Activated CD8-positive, alpha-beta memory T cell treated with anti-CD3 and anti-CD28 coated beads, Interleukin-2, amount 50 U/mL, for 1 hour (primary cell): ENCODE data around the gene SPCS1.

Experiments used
- DNase-seq: peaks from one replicate; pipeline ENCODE4 v3.0.0-alpha.2; 2020; ENCODE audit errors: extremely low read depth

SPCS1 gene

DNA sequence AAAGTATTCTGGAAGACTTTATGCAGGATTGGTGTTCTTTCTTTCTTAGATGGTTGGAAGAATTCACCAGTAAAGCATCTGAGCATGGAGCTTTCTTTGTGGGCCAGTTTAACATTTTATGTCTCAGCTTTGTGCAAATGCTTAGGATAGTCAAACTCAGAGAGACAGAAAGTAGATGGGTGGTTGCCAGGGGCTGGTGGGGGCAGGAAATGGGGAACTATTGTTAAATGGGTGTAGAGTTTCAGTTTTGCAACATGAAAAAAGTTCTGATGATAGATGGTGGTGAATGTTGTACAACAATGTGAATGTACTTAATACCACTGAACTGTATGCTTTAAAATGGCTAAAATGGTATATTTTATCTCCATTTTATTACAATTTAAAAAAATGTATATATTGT, 24.8 kb downstream of the SPCS1 start:
- DNase-seq = no peak

GRCh38 chr3:52731590-52731989, 25.7 kb downstream of the SPCS1 start:
- no peak for DNase-seq

DNA sequence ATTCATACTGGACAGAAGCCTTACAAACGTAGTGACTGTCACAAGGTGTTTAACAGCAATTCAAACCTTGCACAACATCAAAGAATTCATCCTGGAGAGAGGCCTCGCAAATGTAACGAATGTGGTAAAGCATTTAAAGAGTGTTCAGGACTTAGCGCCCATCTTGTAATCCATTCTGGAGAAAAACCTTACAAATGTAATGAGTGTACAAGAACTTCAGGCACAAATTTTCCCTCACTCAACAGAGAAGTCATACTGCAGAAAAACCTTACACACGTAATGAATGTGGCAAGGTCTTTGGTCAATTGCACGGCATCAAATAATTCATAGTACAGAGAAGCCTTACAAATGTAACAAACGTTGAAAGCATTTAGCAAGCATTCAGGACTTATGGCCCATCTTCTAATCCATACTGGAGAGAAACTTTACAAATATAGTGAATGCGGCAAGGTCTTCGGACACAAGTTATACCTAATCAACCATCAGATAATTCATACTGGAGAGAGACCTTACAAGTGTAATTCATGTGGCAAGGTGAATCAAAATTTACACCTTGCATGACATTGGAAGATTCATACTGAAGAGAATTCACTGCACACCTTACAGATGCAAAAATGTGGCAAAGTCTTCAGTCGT, 27.5 kb downstream of the SPCS1 start:
- no peak for DNase-seq

DNA sequence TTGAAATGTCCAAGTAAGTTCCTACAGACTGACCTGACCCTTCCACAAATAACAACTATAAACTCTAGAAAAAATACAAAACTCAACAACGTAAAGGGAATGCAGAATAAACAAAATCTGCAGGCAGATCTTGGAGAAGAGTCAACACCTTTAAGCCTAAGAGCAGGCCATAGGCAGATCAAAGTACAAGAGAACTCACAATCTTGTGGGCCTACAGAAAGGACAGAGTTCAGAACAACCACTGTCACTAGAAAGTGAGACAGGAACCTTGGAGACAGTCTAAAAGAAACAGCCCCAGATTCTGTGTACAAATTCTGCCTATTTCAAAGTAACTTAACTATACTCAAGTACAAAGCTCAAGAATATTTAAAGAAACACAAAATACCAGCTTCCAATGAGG, 33.8 kb downstream of the SPCS1 start:
- DNase-seq = no peak

DNA sequence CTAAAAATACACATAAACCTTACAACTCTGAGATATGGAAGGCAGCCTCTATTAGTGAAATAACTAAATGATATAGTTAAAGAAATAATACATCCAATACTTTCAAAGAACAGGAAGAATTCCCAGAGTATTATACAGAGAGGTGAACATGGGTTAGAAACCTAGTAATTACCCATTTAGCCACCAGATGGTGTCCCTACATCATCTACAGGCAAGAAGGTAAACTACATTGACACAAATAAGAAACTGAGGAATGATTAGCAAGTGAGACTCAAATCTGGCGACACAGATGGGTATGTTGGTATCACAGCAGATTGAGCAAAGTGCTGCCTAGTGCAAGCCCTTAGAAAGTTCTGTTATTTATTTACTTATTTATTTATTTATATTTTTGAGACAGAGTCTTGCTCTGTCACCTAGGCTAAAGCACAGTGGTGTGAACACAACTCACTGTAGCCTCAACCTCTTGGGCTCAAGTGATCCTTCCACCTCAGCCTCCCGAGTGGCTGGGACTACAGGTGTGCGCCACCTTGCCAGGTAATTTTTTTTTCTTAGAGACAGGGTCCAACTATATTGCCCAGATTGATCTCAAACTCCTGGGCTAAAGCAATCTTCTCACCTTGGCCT, 36.6 kb downstream of the SPCS1 start:
- no peak for DNase-seq

DNA sequence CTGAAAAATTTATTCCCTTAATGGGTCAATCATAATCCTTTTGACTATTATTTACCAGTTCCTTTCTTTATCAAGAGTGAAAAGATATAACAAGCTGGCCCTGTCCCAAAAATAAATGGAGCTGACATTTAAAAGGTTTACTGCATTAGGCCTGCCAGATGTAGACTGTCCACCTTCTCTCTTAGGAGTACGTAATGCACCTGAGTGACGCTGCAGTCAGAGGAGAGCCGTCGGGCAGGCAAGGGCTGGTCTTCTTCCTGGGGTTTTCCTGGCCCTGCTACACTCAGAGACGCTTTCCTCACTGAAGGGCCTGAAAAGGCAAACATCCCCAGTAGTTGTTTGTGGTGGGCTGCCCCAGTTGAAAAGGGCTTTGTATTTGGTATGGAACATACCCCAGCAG, 37.2 kb downstream of the SPCS1 start:
- no peak for DNase-seq

- no peak for DNase-seq
Observed at GRCh38 chr3:52743721-52744120, 37.8 kb downstream of the SPCS1 start.

DNA sequence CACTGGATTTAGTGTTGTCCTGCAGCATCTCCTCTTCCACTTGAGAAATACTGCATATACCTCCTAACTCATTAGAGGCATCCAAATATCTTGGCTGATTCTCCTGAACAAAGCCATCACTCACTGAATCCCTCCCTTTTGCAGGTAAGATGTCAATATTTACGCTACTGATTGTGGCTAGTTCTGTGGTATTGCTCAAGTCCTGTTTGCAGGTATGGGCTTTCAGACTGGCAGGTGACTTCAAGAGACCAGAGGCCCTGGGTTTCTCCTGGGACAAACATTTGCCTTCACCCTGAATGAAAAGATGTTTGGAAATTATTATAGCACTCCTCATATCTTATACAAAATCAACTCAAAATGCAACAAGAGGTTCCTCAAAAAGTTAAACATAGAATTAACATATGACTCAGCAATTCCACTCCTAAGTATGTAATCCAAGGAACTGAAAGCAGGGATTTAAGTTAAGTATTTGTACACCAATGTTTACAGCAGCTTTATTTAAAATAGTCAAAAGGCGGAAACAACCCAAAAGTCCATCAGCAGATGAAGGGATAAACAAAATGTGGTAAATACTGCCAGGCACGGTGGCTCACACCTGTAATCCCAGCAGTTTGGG, 46.2 kb downstream of the SPCS1 start:
- DNase-seq = no peak

GRCh38 chr3:52754373-52754772, 48.5 kb downstream of the SPCS1 start:
- no peak for DNase-seq

- no peak for DNase-seq
Observed at GRCh38 chr3:52756141-52756540, 50.2 kb downstream of the SPCS1 start.
